CD4-positive, alpha-beta T cell (primary cell): Measurements from ENCODE around the gene NRXN3. TPM values are rescaled to one million over a fixed set of nuclear protein-coding genes. Genes with fewer than 3 reads are reported as not detected.

ENCODE experiments used
- ATAC-seq: fragments of 200-7000 bp; cut with Tn5 transposase; one replicate; pipeline ENCODE4 v1.10.0; 2022; ENCODE audit warnings: mild to moderate bottlenecking; ENCODE audit not compliant: poor library complexity
- CTCF ChIA-PET: fragments of 350-600 bp; sonication (Branson Sonifier 250); formaldehyde crosslinking; loops from one replicate; lab custom pipeline; 2021; ENCODE audit warnings: antibody characterized with exemption, inconsistent platforms; lab: Charles Lee
- POLR2A ChIA-PET: fragments of 350-600 bp; sonication (Branson Sonifier 250); formaldehyde crosslinking; loops from one replicate; lab custom pipeline; 2021; ENCODE audit warnings: antibody characterized with exemption, inconsistent platforms; lab: Charles Lee
- DNase-seq, 14 experiments: peaks; one replicate each; pipeline ENCODE4 v3.0.0-alpha.2; 2013 to 2020; ENCODE audit warnings: mixed read lengths in 2 of 14
- H3K27ac ChIP-seq, 2 donors: one replicate each; pipeline versions ENCODE4 v1.5.1 to v1.7.0; 2013; ENCODE audit warnings: low read length in 2 of 2, low read depth in 1 of 2, mild to moderate bottlenecking in 1 of 2
- H3K27me3 ChIP-seq, 2 experiments: 1 replicate in 1 of 2; 2 replicates in 1 of 2; pipeline versions ENCODE4 v1.6.1 to v1.7.0; 2013; ENCODE audit warnings: low read length in 2 of 2, control low read depth in 1 of 2, mild to moderate bottlenecking in 1 of 2, moderate library complexity in 1 of 2; ENCODE audit not compliant: insufficient read depth in 2 of 2, control insufficient read depth in 1 of 2
- H3K36me3 ChIP-seq: one replicate; pipeline ENCODE4 v1.6.1; 2013; ENCODE audit warnings: low read length, control low read depth; ENCODE audit not compliant: insufficient read depth
- H3K4me1 ChIP-seq: one replicate; pipeline ENCODE4 v1.6.1; 2013; ENCODE audit warnings: low read length, control low read depth; ENCODE audit not compliant: insufficient read depth
- H3K4me3 ChIP-seq: one replicate; pipeline ENCODE4 v1.5.1; 2013; ENCODE audit warnings: mild to moderate bottlenecking, low read length, moderate library complexity
- H3K9me3 ChIP-seq, 2 experiments: 1 replicate in 1 of 2; 2 replicates in 1 of 2; pipeline versions ENCODE4 v1.6.1 to v1.7.0; 2013; ENCODE audit warnings: low read length in 2 of 2, mild to moderate bottlenecking in 2 of 2, control low read depth in 1 of 2, moderate library complexity in 1 of 2; ENCODE audit not compliant: control insufficient read depth in 1 of 2, insufficient read depth in 1 of 2
- H3K27ac Mint-ChIP-seq: one replicate; pipeline ENCODE4 v1.8.0; 2020; ENCODE audit warnings: mixed read lengths
- H3K27me3 Mint-ChIP-seq: one replicate; pipeline ENCODE4 v1.8.0; 2021; ENCODE audit warnings: mixed read lengths
- H3K36me3 Mint-ChIP-seq: one replicate; pipeline ENCODE4 v1.8.0; 2021; ENCODE audit warnings: low read depth, mixed read lengths
- H3K4me1 Mint-ChIP-seq: one replicate; pipeline ENCODE4 v1.8.0; 2021; ENCODE audit warnings: low read depth, mixed read lengths
- H3K4me3 Mint-ChIP-seq: one replicate; pipeline ENCODE4 v1.8.0; 2020; ENCODE audit warnings: mild to moderate bottlenecking, mixed read lengths
- H3K9me3 Mint-ChIP-seq: one replicate; pipeline ENCODE4 v1.8.0; 2020; ENCODE audit warnings: mixed read lengths
- intact Hi-C, 2 experiments: fragments of 100-400 bp; cut with DNase I in 1 of 2; cut with micrococcal nuclease in 1 of 2; formaldehyde crosslinking; loops; one replicate each; pipeline versions ENCODE4 v1.15.1 to v1.9.0; 2023 to 2025; cut with DNase I, micrococcal nuclease
- total RNA-seq, 174 experiments: library from RNA in 2 of 174; stranded (reverse) in 2 of 174; gene quantifications; one replicate each; pipeline ENCODE4 v1.2.3 and lab custom pipeline; 2021 to 2026
- TF ChIP-seq, protein P1 (sequence below): fragments of 200-600 bp; IDR thresholded peaks from one replicate; pipeline ENCODE4 v1.8.0; 2022; ENCODE audit warnings: antibody characterized with exemption, mild to moderate bottlenecking

The NRXN3 gene
- total RNA-seq, 2 experiments from 2014 or later, result not detected

DNA sequence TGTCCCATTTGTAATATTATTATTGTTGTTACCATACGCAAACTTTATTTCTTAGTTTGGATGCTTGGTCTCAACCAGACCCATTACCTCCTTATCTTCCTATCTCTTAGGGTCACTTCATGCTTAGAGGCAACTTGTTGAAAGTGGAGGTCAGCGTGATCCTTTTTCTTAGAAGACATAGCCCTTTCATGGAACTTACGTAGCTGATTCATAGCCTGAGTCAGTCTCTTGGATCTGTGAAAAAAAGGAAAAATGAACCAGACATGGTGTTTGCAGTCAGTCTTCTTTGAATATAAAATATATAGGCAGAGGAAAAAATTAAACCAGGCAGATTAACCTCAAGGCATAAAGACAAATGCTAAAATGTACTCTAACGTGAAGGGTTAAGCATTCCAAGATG lies 1427.4 kb downstream of the NRXN3 start:
- H3K4me3 Mint-ChIP-seq, result no peak overlapping the region
- intact Hi-C loops, result no loop called here
- no peaks in the 10 kb centered on the region for H3K36me3 Mint-ChIP-seq
- Histone ChIP-seq H3K27me3 (no peaks in the 10 kb centered on the region), H3K4me1 (no peaks in the 10 kb centered on the region), H3K9me3 (no peaks in the 10 kb centered on the region), H3K4me3 (no peak overlapping the region), H3K27ac (no peak overlapping the region), H3K36me3 (no peaks in the 10 kb centered on the region)
- TF ChIP-seq, protein P1, sequence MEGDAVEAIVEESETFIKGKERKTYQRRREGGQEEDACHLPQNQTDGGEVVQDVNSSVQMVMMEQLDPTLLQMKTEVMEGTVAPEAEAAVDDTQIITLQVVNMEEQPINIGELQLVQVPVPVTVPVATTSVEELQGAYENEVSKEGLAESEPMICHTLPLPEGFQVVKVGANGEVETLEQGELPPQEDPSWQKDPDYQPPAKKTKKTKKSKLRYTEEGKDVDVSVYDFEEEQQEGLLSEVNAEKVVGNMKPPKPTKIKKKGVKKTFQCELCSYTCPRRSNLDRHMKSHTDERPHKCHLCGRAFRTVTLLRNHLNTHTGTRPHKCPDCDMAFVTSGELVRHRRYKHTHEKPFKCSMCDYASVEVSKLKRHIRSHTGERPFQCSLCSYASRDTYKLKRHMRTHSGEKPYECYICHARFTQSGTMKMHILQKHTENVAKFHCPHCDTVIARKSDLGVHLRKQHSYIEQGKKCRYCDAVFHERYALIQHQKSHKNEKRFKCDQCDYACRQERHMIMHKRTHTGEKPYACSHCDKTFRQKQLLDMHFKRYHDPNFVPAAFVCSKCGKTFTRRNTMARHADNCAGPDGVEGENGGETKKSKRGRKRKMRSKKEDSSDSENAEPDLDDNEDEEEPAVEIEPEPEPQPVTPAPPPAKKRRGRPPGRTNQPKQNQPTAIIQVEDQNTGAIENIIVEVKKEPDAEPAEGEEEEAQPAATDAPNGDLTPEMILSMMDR, result no peak
- no peaks in the 10 kb centered on the region for H3K27me3 Mint-ChIP-seq
- ChIA-PET POLR2A (no interaction called here), CTCF (no interaction called here)
- DNase-seq (no peak), ATAC-seq (no peak)
- peaks cover 3% of the 10 kb centered on the region for H3K9me3 Mint-ChIP-seq
- H3K27ac Mint-ChIP-seq, result no peak overlapping the region
- no peaks in the 10 kb centered on the region for H3K4me1 Mint-ChIP-seq

DNA sequence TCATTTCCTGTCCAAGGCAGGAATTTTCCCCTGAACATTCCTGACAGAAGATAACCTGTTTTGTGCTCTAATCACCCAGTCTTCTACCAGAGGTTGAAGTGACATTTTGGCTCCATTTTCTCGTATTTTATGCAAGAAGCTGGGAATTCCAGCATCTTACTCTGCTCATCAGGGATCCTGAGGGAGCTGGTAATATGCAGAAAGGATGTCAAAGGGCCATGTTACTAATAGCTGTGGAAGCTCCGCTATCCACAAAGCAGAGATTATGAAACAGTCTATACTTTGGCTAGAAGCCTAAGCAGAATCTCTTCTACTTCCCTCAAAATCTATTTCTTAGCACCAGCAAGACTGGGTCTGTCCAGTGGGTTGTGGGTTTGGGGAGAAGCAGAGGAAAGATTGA lies 1428.2 kb downstream of the NRXN3 start:
- TF ChIP-seq, protein P1, result no peak
- H3K27me3 ChIP-seq, result no peaks in the 10 kb centered on the region
- Mint-ChIP-seq H3K4me3 (no peak overlapping the region), H3K36me3 (no peaks in the 10 kb centered on the region), H3K27ac (no peak overlapping the region), H3K4me1 (no peaks in the 10 kb centered on the region), H3K27me3 (no peaks in the 10 kb centered on the region), H3K9me3 (peaks cover 3% of the 10 kb centered on the region)
- ChIA-PET POLR2A (no interaction called here), CTCF (no interaction called here)
- ATAC-seq (no peak), DNase-seq (no peak)
- no peaks in the 10 kb centered on the region for H3K4me1 ChIP-seq
- intact Hi-C loops, result no loop called here
- no peak overlapping the region for H3K27ac ChIP-seq
- H3K4me3 ChIP-seq, result no peak overlapping the region
- no peaks in the 10 kb centered on the region for H3K9me3 ChIP-seq
- no peaks in the 10 kb centered on the region for H3K36me3 ChIP-seq

DNA sequence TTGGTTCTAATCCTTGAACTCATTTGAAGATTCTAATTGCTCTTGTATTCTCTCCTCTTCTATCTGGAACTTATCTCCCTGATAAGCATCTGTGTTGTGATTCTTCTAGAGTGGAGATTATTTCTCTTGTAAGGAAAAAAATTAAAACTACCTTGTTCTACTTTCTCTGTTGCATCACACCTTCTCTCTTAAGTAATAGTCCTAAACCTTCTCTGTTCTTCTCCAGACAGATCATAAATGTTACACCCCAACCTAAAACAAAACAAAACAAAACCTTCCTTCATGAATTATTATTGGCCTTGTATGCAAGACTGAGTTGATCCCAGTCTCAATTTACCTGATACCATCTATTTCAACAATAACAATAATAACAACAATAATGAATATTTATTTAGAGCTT lies 1429.1 kb downstream of the NRXN3 start:
- no peaks in the 10 kb centered on the region for H3K9me3 ChIP-seq
- peaks cover 3% of the 10 kb centered on the region for H3K9me3 Mint-ChIP-seq
- ChIA-PET POLR2A (no interaction called here), CTCF (no interaction called here)
- H3K27me3 Mint-ChIP-seq, result no peaks in the 10 kb centered on the region
- H3K4me3 Mint-ChIP-seq, result no peak overlapping the region
- no peaks in the 10 kb centered on the region for H3K27me3 ChIP-seq
- H3K4me1 ChIP-seq, result no peaks in the 10 kb centered on the region
- H3K36me3 ChIP-seq, result no peaks in the 10 kb centered on the region
- ATAC-seq (no peak), DNase-seq (no peak)
- H3K27ac ChIP-seq, result no peak overlapping the region
- H3K4me3 ChIP-seq, result no peak overlapping the region
- no peak overlapping the region for H3K27ac Mint-ChIP-seq
- TF ChIP-seq, protein P1, result no peak
- H3K4me1 Mint-ChIP-seq, result no peaks in the 10 kb centered on the region
- H3K36me3 Mint-ChIP-seq, result no peaks in the 10 kb centered on the region
- intact Hi-C loops, result no loop called here
